HG02938 (cell line): ENCODE measurements around the gene CDS2.

ENCODE experiments used
- ATAC-seq: cut with Tn5 transposase; IDR thresholded peaks from one replicate; pipeline ENCODE4 v1.9.1; 2021; ENCODE audit warnings: mild to moderate bottlenecking, moderate library complexity; ENCODE audit not compliant: unreplicated experiment

The CDS2 gene

GRCh38 chr20:5150226-5151076 is 23.6 kb downstream of the CDS2 start:
- no peak for ATAC-seq

GRCh38 chr20:5153152-5153467 is 26.3 kb downstream of the CDS2 start:
- no peak for ATAC-seq

- no peak for ATAC-seq
These were observed 27.1 kb downstream of the CDS2 start for GRCh38 chr20:5153612-5154542.

- ATAC-seq = no peak
These were observed 27.7 kb downstream of the CDS2 start for GRCh38 chr20:5154543-5154925.

GRCh38 chr20:5155404-5155803 is 28.6 kb downstream of the CDS2 start:
- ATAC-seq = no peak

- no peak for ATAC-seq
These were observed 30.1 kb downstream of the CDS2 start for GRCh38 chr20:5156675-5157448.

GRCh38 chr20:5159928-5160327 is 33.1 kb downstream of the CDS2 start:
- no peak for ATAC-seq

- no peak for ATAC-seq
These were observed 34.1 kb downstream of the CDS2 start for GRCh38 chr20:5160882-5161281.

GRCh38 chr20:5161536-5162164 is 34.8 kb downstream of the CDS2 start:
- no peak for ATAC-seq

- no peak for ATAC-seq
These were observed 38.1 kb downstream of the CDS2 start for GRCh38 chr20:5164645-5165625.

GRCh38 chr20:5168651-5169396 is 42.0 kb downstream of the CDS2 start:
- ATAC-seq = no peak

- no peak for ATAC-seq
These were observed 43.5 kb downstream of the CDS2 start for GRCh38 chr20:5170341-5170740.

GRCh38 chr20:5171064-5171789 is 44.4 kb downstream of the CDS2 start:
- ATAC-seq = no peak

- peak; percentile 34 for ATAC-seq
These were observed 45.0 kb downstream of the CDS2 start for GRCh38 chr20:5171790-5172164.

GRCh38 chr20:5172167-5172601 is 45.4 kb downstream of the CDS2 start:
- peak; percentile 56 for ATAC-seq

GRCh38 chr20:5172903-5173463 is 46.2 kb downstream of the CDS2 start:
- ATAC-seq = no peak

GRCh38 chr20:5173751-5174150 is 46.9 kb downstream of the CDS2 start:
- ATAC-seq = no peak

- ATAC-seq = no peak
These were observed 50.3 kb downstream of the CDS2 start for GRCh38 chr20:5177071-5177470.
